ENCODE measurements around the gene BAZ2B. TPM values are rescaled to one million over a fixed set of nuclear protein-coding genes. Genes with fewer than 3 reads are reported as not detected.
A peak's percentile ranks its signal among the peaks of the same experiment; 100 is the strongest.

BAZ2B gene
- total RNA-seq, 1 donor from 2014 or later = 37.8 TPM

GRCh38 chr2:159623436-159623835 lies 7.1 kb upstream of the BAZ2B start:
- Mint-ChIP-seq H3K27ac (ENCODE audit: unreplicated experiment) (no peak overlapping the region), H3K4me1 (ENCODE audit: low read depth) (no peaks in the 10 kb centered on the region), H3K36me3 (ENCODE audit: low read depth) (peaks cover 7% of the 10 kb centered on the region), H3K4me3 (ENCODE audit: unreplicated experiment) (no peak overlapping the region), H3K27me3 (ENCODE audit: low read depth) (no peaks in the 10 kb centered on the region), H3K9me3 (ENCODE audit: low read depth) (peaks cover 23% of the 10 kb centered on the region)
- no peak for DNase-seq (ENCODE audit: low spot score)
- TF ChIP-seq, protein P1, sequence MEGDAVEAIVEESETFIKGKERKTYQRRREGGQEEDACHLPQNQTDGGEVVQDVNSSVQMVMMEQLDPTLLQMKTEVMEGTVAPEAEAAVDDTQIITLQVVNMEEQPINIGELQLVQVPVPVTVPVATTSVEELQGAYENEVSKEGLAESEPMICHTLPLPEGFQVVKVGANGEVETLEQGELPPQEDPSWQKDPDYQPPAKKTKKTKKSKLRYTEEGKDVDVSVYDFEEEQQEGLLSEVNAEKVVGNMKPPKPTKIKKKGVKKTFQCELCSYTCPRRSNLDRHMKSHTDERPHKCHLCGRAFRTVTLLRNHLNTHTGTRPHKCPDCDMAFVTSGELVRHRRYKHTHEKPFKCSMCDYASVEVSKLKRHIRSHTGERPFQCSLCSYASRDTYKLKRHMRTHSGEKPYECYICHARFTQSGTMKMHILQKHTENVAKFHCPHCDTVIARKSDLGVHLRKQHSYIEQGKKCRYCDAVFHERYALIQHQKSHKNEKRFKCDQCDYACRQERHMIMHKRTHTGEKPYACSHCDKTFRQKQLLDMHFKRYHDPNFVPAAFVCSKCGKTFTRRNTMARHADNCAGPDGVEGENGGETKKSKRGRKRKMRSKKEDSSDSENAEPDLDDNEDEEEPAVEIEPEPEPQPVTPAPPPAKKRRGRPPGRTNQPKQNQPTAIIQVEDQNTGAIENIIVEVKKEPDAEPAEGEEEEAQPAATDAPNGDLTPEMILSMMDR (IDR thresholded peaks at IDR 0.05) = no peak

DNA sequence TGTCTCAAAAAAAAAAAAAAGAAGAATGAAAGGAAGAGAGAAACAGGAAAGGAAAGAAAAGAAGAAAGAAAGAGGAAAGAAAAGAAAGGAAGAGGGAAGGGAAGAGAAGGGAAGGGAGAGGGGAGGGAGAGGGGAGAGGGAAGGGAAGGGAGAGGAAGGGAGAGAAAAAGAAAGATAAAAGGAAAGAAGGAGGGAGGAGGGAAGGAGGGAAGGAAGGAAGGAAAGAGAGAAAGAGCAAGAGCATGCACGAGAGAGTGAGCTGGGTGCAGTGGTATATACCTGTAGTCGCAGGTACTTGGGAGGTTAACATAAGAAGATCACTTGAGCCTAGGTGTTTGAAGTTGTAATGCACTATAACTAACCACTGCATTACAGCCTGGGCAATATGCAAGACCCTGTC lies 6.6 kb upstream of the BAZ2B start:
- Mint-ChIP-seq H3K4me3 (ENCODE audit: unreplicated experiment) (no peak overlapping the region), H3K9me3 (ENCODE audit: low read depth) (peaks cover 18% of the 10 kb centered on the region), H3K4me1 (ENCODE audit: low read depth) (peaks cover 2% of the 10 kb centered on the region), H3K27me3 (ENCODE audit: low read depth) (no peaks in the 10 kb centered on the region), H3K27ac (ENCODE audit: unreplicated experiment) (no peak overlapping the region), H3K36me3 (ENCODE audit: low read depth) (peaks cover 7% of the 10 kb centered on the region)
- DNase-seq (ENCODE audit: low spot score) = no peak
- TF ChIP-seq, protein P1 (IDR thresholded peaks at IDR 0.05) = no peak

DNA sequence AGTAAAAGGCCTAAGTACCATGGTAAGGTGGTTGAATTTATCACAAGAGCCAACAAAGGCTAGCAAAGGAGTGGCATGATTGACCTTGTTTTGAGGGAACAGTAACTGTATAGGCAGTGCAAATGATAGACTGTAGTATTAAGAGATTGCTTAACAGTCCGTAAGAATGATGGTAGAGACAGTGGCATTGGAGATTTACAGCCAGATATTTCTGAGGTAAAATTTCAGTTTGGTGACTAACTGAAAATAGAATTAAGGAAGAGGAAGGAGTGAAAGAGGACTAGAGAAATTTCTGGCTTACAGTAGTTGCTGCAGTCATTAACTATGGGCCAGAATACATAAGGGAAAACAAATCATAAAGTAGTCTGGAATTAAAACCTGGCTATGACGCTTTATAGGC lies 4.4 kb upstream of the BAZ2B start:
- TF ChIP-seq, protein P1 (IDR thresholded peaks at IDR 0.05) = no peak
- Mint-ChIP-seq H3K27ac (ENCODE audit: unreplicated experiment) (no peak overlapping the region), H3K4me1 (ENCODE audit: low read depth) (peaks cover 18% of the 10 kb centered on the region)

GRCh38 chr2:159617646-159618045 lies 1.3 kb upstream of the BAZ2B start:
- Mint-ChIP-seq H3K9me3 (ENCODE audit: low read depth) (no peaks in the 10 kb centered on the region), H3K4me3 (ENCODE audit: unreplicated experiment) (no peak overlapping the region), H3K27me3 (ENCODE audit: low read depth) (no peaks in the 10 kb centered on the region), H3K27ac (ENCODE audit: unreplicated experiment) (peak overlapping the region; percentile 97), H3K4me1 (ENCODE audit: low read depth) (peaks cover 32% of the 10 kb centered on the region), H3K36me3 (ENCODE audit: low read depth) (no peaks in the 10 kb centered on the region)
- DNase-seq (ENCODE audit: low spot score) = no peak
- TF ChIP-seq, protein P1 (IDR thresholded peaks at IDR 0.05) = no peak

More for the DNA sequence above, 4.4 kb upstream of the BAZ2B start:
- Mint-ChIP-seq H3K4me3 (ENCODE audit: unreplicated experiment) (no peak overlapping the region), H3K9me3 (ENCODE audit: low read depth) (peaks cover 3% of the 10 kb centered on the region), H3K36me3 (ENCODE audit: low read depth) (no peaks in the 10 kb centered on the region), H3K27me3 (ENCODE audit: low read depth) (no peaks in the 10 kb centered on the region)
- DNase-seq (ENCODE audit: low spot score) = no peak

DNA sequence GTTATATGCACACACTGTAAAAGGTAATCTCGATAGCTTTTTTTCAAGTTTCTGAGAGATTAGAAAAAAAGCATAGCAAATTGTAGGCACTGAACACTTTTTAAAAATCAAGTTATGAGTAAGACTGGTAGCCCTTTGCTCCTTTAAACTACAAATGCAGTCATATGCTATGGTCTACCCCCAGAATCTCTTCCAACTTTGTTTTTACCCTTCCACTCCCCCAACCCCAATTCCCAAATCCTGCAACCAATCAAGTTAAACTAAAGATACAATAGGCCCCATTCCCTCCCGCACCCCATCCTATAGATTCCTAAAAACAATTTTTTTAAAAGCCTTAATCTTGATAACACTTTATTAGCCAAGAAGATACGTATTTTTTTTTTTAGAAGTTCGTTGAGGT lies 752 bp upstream of the BAZ2B start:
- no peaks in the 10 kb centered on the region for H3K36me3 Mint-ChIP-seq (ENCODE audit: low read depth)
- no peaks in the 10 kb centered on the region for H3K9me3 Mint-ChIP-seq (ENCODE audit: low read depth)
- DNase-seq (ENCODE audit: low spot score) = no peak
- no peaks in the 10 kb centered on the region for H3K27me3 Mint-ChIP-seq (ENCODE audit: low read depth)
- peak overlapping the region; percentile 78 for H3K4me3 Mint-ChIP-seq (ENCODE audit: unreplicated experiment)
- TF ChIP-seq, protein P1 (IDR thresholded peaks at IDR 0.05) = no peak
- H3K27ac Mint-ChIP-seq (ENCODE audit: unreplicated experiment) = peak overlapping the region; percentile 97
- H3K4me1 Mint-ChIP-seq (ENCODE audit: low read depth) = peaks cover 37% of the 10 kb centered on the region
